Cortex of kidney (tissue), 1 donor: ENCODE results near the gene TMEM164.
"Not testable (repeated sequence)": the region's sequence is repeated elsewhere in the genome, so short reads cannot be mapped to it uniquely, and the experiment has no call there.

ENCODE experiments used
- DNase-seq: peaks from one replicate; lab custom pipeline; 2025; lab: John Stamatoyannopoulos, UW

TMEM164 gene

GRCh38 chrX:110002300-110003166, at the start of gene TMEM164:
TMEM164 (plus strand) TSS chrX:110003114; CDS start chrX:110003775, 661 bp downstream.
- DNase-seq, result no peak

DNA sequence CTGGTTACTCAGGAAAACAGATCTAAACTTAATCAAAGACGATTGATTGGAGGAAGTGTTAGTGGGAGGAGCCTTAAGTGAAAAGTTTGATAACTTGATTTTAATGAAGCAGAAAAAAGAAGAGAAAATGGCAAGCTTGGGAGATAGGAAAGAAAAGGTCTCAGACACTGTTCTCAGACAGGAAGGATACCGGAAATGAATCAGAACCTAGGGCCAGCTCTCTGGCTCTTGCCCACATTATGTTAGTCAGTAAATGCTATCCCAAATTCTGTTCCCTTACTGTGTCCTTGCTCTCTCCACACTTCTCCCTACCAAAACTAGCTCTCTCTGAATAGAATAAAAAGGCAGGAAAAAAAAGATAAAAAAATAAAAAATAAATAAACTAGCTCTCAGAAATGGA, 48.6 kb upstream of the TMEM164 start:
- no peak for DNase-seq

GRCh38 chrX:109954955-109955354, 48.0 kb upstream of the TMEM164 start:
- DNase-seq, result no peak

DNA sequence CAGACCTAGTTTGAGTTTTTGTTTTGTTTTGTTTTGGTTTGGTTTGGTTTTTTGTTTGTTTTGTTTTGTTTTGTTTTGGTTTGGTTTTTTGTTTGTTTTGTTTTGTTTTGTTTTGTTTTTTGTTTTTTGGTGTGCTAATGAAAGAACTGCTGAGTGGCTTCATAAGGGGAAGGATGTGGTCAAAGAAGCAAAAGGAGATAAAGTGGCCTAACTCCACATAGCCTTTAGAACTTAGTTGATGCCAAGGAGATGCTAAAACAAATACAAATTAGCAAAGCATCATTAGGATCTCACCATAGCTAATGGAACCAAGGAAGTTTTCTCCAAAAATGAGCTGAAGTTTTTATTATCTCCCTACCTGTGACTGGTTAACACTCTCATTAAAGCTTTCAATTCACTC, 44.6 kb upstream of the TMEM164 start:
- DNase-seq, result no peak

DNA sequence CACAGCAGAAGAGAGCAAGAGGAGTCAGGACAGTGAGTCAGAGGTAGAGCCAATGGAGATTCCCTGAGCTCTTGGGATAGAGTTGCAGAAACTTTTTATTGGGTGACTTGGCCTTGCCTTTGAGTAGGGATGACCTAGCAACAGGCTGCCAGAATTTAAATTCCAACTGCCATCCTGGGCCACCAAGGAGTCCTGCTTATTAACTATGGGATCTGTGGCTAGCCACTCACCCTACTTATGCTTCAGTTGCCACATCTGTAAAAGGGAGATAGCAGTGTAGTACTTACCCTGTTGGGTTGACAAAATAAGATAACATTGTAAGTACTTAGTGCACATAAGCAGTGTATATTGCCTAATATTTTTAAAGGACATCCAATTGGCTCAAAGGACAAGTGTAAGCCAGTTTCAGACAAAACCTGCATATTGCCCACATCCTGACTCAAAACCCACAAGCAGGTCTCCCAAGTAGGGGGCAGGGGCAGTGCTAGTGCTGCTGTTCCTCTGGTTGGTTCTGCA, 43.5 kb upstream of the TMEM164 start:
- DNase-seq, result no peak

- DNase-seq, result no peak
These were observed 38.5 kb upstream of the TMEM164 start for GRCh38 chrX:109964390-109964789.

DNA sequence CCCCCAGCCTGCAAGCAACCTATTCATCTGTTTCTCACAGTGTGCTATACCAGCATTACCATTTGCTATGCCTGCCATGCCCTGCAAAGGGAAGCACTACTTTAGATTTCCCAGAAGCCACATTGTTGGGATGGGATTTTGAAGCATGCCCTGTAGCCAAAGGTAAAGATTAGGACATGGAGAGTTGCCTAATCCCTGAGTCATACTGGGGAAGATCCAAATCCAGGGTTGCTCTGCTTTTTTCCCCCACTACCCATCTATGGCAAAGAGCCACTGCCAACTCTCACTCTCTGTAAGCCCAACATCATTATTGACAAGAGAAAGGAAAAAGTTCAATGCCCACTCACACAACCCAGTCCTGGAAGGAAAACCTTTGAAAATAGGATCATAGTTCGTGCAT, 36.7 kb upstream of the TMEM164 start:
- no peak for DNase-seq

- no peak for DNase-seq
These were observed 35.8 kb upstream of the TMEM164 start for GRCh38 chrX:109967156-109967555.

GRCh38 chrX:109970841-109971240, 32.1 kb upstream of the TMEM164 start:
- not testable (repeated sequence) for DNase-seq

DNA sequence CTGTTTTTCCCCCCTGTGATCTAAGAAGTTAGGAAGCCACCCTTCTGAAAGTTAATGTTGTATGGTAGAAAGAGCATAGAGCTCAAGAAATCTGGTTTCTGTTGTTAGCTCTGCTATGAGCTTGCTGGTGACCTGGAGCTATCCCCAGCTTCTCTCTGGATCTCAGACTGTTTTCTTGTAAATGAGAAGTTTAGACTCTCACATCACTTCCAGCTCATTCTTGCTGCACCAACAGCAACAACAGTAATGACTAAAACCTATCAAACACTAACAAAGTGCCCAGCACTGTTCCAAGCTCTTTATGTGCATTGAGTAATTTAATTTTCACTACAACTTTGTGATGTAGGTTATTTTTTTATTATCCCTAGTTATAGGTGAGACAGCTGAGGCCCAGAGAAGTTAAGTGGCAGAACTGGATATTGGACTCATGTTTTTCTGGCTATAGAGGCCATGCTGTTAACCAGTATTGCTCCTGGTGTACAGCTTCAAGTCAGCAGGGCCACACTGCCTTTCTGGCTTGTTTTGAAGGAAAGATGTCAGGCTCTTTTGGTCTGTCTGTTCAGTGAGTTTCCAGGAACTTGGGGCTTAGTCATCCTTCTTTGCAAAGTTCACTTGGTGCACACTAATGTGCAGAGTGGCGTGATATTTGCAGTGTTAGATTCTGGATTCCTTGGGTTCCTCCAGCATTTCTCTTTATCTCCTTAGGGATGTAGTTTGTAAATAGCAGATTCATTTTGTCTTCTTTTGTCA, 27.8 kb upstream of the TMEM164 start:
- DNase-seq, result no peak

- DNase-seq, result not testable (repeated sequence)
These were observed 17.7 kb upstream of the TMEM164 start for GRCh38 chrX:109985210-109985609.

- DNase-seq, result no peak
These were observed 15.0 kb upstream of the TMEM164 start for GRCh38 chrX:109987884-109988283.

DNA sequence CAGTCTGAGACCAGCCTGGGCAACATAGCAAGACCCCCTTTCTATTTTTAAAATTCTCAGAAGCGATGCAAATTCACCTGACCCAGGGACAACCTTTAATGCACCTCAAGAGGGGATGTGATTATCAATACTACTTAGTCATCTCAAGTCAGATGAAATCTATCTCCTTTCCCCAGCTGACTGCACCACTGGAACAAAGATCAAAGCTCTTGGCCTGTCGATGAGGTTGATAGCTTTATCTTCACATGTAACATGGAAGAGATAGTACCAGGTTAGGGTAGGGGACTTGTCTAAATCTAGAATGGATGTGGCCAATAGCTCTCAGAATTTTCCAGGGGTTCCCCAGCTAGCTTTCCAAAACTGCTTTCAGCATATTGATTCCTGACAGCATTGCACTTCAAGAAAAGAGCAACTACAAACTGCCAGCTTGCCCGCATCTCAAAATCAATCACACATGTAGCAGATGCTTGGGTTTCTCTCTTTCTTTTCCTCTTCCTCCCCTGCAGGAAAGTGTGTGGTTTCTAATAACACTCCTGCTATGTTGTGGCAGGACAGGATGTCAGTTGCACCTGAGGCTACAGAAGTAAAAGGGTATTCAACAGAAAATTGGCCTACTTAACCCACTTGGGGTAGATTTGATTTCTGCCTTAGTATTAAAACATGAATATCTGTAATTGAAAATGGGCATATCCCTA, 12.2 kb upstream of the TMEM164 start:
- DNase-seq, result no peak

DNA sequence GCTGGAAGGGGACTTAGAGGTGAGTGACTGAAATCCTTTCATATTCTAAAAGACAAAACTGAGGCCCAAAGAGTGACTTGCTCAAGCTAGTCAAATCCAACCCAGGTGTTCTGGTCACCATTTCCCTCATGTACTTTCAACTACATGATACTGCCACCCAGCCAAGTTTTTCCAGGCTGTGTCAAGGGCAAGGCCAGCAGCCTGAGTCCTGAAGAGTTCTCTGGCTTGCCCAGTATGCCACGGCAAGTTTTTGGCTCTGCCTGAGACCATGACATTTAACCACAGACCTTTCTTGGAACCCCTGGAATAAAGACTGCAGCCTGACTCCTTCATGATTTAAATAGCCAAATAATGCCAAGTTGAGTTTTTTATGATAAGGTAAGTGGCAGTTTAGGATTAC, 10.7 kb upstream of the TMEM164 start:
- no peak for DNase-seq

DNA sequence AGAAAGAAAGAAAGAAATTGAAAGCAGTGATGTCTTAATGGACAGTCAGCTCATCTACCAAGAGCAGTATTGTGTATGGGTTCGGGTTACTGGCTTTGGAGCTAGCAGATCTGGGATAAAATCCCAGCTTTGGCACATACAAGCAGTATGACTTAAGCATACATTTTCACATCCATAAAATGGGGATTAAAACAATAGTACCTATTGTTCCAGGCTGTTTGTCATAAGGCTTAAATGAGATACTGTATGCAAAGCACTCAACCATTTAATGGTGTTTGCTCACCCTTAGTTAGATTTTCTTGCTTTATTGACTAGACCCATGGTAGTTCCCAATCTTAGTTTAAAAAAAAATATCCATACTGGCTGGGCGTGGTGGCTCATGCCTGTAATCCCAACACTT, 7.8 kb upstream of the TMEM164 start:
- DNase-seq, result no peak

- DNase-seq, result no peak
These were observed 5.0 kb upstream of the TMEM164 start for GRCh38 chrX:109997786-109998452.

- no peak for DNase-seq
These were observed 2.9 kb upstream of the TMEM164 start for GRCh38 chrX:110000000-110000399.

GRCh38 chrX:110000847-110001713, 1.8 kb upstream of the TMEM164 start:
- DNase-seq, result no peak

- DNase-seq, result no peak
These were observed 1.1 kb upstream of the TMEM164 start for GRCh38 chrX:110001740-110002299.
